OCI-LY1 (cell line): ENCODE results near the gene OR6B1.

Experiments used
- CTCF ChIP-seq: fragments of 200-600 bp; sonication (generic), shearing (Covaris generic); IDR thresholded peaks from 2 replicates; pipeline ENCODE4 v1.5.1; 2017; ENCODE audit warnings: mild to moderate bottlenecking, antibody characterized with exemption, low read length, moderate library complexity, mixed read lengths
- EZH2 ChIP-seq: fragments of 200-600 bp; sonication (generic), shearing (Covaris generic); IDR thresholded peaks from 2 replicates; pipeline ENCODE4 v1.8.0; 2017; ENCODE audit warnings: borderline replicate concordance, mixed run types, mild to moderate bottlenecking, antibody characterized with exemption, low read length, moderate library complexity, mixed read lengths

- TF ChIP-seq CTCF (no peak), EZH2 (no peak)
Measured at GRCh38 chr7:144000020-144000419, at the start of gene OR6B1.
